GM23338 (cell line): ENCODE results near the gene GYPC.

Source experiments
- CREB1 ChIP-seq: fragments of 250-450 bp; sonication (Bioruptor Pico); IDR thresholded peaks from 2 replicates; pipeline ENCODE4 v1.5.0; 2020; ENCODE audit warnings: low read depth, mild to moderate bottlenecking, moderate library complexity
- EZH2 ChIP-seq: fragments of 200-600 bp; sonication (generic); IDR thresholded peaks from one replicate; pipeline ENCODE4 v1.8.0; 2017; ENCODE audit warnings: antibody characterized with exemption, mild to moderate bottlenecking, low read depth; ENCODE audit not compliant: unreplicated experiment
- EZH2phosphoT487 ChIP-seq: fragments of 200-600 bp; sonication (generic); IDR thresholded peaks from one replicate; pipeline ENCODE4 v1.8.1; 2018; ENCODE audit warnings: antibody characterized with exemption; ENCODE audit not compliant: unreplicated experiment
- JUNB ChIP-seq: IDR thresholded peaks from one replicate; pipeline ENCODE4 v1.6.1; 2016; ENCODE audit warnings: antibody characterized with exemption; ENCODE audit not compliant: unreplicated experiment
- NANOG ChIP-seq: IDR thresholded peaks from 2 replicates; pipeline ENCODE4 v1.6.1; 2016; ENCODE audit warnings: antibody characterized with exemption, borderline replicate concordance
- POLR2AphosphoS5 ChIP-seq: IDR thresholded peaks from 2 replicates; pipeline ENCODE4 v1.6.1; 2016; ENCODE audit warnings: antibody characterized with exemption, low read depth
- STAT1 ChIP-seq: IDR thresholded peaks from one replicate; pipeline ENCODE4 v1.6.1; 2016; ENCODE audit warnings: antibody characterized with exemption; ENCODE audit not compliant: unreplicated experiment
- ZNF114 ChIP-seq: fragments of 250-450 bp; sonication (Bioruptor Pico); IDR thresholded peaks from 2 replicates; pipeline ENCODE4 v1.5.0; 2020; ENCODE audit warnings: mild to moderate bottlenecking, moderate library complexity
- TF ChIP-seq, protein P1 (sequence below), 2 experiments: fragments of 200-600 bp in 1 of 2; sonication (generic) in 1 of 2; conservative IDR thresholded peaks; 2 replicates each; pipeline versions ENCODE4 v1.5.1 to v1.6.1; 2016 to 2017; ENCODE audit warnings: antibody characterized with exemption in 2 of 2, low read depth in 2 of 2, mild to moderate bottlenecking in 2 of 2, moderate library complexity in 1 of 2
- TF ChIP-seq, protein P2 (sequence below): IDR thresholded peaks from one replicate; pipeline ENCODE4 v1.6.1; 2018; ENCODE audit warnings: antibody characterized with exemption; ENCODE audit not compliant: unreplicated experiment
- TF ChIP-seq, protein P3 (sequence below): fragments of 250-450 bp; sonication (Bioruptor Pico); IDR thresholded peaks from 2 replicates; pipeline ENCODE4 v1.5.0; 2020; ENCODE audit warnings: mild to moderate bottlenecking, moderate library complexity

DNA sequence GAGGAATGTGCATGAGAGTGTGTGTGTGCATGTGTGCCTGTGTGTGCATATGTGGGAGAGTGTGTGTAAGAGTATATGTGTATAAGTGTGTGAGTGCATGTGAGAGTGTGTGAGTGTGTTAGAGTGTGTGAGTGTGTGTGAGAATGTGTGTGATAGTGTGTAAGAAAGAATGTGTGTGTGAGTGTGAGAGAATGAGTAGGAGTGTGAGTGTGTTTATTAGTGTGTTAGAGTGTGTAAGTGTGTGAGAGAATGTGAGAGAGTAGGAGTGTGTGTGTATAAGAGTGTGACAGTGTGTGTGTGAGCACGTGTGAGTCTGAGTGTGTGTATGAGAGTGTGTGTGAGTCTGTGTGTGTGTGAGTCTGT lies 21.2 kb downstream of the GYPC start:
- TF ChIP-seq POLR2AphosphoS5: no peak
- TF ChIP-seq, protein P1, sequence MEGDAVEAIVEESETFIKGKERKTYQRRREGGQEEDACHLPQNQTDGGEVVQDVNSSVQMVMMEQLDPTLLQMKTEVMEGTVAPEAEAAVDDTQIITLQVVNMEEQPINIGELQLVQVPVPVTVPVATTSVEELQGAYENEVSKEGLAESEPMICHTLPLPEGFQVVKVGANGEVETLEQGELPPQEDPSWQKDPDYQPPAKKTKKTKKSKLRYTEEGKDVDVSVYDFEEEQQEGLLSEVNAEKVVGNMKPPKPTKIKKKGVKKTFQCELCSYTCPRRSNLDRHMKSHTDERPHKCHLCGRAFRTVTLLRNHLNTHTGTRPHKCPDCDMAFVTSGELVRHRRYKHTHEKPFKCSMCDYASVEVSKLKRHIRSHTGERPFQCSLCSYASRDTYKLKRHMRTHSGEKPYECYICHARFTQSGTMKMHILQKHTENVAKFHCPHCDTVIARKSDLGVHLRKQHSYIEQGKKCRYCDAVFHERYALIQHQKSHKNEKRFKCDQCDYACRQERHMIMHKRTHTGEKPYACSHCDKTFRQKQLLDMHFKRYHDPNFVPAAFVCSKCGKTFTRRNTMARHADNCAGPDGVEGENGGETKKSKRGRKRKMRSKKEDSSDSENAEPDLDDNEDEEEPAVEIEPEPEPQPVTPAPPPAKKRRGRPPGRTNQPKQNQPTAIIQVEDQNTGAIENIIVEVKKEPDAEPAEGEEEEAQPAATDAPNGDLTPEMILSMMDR (conservative IDR thresholded peaks at IDR 0.05; ENCODE audit: low read depth in 2 of 2): no peak
- TF ChIP-seq EZH2phosphoT487: no peak
- TF ChIP-seq, protein P2, sequence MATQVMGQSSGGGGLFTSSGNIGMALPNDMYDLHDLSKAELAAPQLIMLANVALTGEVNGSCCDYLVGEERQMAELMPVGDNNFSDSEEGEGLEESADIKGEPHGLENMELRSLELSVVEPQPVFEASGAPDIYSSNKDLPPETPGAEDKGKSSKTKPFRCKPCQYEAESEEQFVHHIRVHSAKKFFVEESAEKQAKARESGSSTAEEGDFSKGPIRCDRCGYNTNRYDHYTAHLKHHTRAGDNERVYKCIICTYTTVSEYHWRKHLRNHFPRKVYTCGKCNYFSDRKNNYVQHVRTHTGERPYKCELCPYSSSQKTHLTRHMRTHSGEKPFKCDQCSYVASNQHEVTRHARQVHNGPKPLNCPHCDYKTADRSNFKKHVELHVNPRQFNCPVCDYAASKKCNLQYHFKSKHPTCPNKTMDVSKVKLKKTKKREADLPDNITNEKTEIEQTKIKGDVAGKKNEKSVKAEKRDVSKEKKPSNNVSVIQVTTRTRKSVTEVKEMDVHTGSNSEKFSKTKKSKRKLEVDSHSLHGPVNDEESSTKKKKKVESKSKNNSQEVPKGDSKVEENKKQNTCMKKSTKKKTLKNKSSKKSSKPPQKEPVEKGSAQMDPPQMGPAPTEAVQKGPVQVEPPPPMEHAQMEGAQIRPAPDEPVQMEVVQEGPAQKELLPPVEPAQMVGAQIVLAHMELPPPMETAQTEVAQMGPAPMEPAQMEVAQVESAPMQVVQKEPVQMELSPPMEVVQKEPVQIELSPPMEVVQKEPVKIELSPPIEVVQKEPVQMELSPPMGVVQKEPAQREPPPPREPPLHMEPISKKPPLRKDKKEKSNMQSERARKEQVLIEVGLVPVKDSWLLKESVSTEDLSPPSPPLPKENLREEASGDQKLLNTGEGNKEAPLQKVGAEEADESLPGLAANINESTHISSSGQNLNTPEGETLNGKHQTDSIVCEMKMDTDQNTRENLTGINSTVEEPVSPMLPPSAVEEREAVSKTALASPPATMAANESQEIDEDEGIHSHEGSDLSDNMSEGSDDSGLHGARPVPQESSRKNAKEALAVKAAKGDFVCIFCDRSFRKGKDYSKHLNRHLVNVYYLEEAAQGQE: no peak
- no peak for TF ChIP-seq EZH2
- no peak for TF ChIP-seq JUNB
- no peak for TF ChIP-seq CREB1 (CRISPR knock-in tag)
- no peak for TF ChIP-seq ZNF114 (CRISPR knock-in tag)
- no peak for TF ChIP-seq NANOG
- TF ChIP-seq STAT1: no peak
- TF ChIP-seq, protein P3, sequence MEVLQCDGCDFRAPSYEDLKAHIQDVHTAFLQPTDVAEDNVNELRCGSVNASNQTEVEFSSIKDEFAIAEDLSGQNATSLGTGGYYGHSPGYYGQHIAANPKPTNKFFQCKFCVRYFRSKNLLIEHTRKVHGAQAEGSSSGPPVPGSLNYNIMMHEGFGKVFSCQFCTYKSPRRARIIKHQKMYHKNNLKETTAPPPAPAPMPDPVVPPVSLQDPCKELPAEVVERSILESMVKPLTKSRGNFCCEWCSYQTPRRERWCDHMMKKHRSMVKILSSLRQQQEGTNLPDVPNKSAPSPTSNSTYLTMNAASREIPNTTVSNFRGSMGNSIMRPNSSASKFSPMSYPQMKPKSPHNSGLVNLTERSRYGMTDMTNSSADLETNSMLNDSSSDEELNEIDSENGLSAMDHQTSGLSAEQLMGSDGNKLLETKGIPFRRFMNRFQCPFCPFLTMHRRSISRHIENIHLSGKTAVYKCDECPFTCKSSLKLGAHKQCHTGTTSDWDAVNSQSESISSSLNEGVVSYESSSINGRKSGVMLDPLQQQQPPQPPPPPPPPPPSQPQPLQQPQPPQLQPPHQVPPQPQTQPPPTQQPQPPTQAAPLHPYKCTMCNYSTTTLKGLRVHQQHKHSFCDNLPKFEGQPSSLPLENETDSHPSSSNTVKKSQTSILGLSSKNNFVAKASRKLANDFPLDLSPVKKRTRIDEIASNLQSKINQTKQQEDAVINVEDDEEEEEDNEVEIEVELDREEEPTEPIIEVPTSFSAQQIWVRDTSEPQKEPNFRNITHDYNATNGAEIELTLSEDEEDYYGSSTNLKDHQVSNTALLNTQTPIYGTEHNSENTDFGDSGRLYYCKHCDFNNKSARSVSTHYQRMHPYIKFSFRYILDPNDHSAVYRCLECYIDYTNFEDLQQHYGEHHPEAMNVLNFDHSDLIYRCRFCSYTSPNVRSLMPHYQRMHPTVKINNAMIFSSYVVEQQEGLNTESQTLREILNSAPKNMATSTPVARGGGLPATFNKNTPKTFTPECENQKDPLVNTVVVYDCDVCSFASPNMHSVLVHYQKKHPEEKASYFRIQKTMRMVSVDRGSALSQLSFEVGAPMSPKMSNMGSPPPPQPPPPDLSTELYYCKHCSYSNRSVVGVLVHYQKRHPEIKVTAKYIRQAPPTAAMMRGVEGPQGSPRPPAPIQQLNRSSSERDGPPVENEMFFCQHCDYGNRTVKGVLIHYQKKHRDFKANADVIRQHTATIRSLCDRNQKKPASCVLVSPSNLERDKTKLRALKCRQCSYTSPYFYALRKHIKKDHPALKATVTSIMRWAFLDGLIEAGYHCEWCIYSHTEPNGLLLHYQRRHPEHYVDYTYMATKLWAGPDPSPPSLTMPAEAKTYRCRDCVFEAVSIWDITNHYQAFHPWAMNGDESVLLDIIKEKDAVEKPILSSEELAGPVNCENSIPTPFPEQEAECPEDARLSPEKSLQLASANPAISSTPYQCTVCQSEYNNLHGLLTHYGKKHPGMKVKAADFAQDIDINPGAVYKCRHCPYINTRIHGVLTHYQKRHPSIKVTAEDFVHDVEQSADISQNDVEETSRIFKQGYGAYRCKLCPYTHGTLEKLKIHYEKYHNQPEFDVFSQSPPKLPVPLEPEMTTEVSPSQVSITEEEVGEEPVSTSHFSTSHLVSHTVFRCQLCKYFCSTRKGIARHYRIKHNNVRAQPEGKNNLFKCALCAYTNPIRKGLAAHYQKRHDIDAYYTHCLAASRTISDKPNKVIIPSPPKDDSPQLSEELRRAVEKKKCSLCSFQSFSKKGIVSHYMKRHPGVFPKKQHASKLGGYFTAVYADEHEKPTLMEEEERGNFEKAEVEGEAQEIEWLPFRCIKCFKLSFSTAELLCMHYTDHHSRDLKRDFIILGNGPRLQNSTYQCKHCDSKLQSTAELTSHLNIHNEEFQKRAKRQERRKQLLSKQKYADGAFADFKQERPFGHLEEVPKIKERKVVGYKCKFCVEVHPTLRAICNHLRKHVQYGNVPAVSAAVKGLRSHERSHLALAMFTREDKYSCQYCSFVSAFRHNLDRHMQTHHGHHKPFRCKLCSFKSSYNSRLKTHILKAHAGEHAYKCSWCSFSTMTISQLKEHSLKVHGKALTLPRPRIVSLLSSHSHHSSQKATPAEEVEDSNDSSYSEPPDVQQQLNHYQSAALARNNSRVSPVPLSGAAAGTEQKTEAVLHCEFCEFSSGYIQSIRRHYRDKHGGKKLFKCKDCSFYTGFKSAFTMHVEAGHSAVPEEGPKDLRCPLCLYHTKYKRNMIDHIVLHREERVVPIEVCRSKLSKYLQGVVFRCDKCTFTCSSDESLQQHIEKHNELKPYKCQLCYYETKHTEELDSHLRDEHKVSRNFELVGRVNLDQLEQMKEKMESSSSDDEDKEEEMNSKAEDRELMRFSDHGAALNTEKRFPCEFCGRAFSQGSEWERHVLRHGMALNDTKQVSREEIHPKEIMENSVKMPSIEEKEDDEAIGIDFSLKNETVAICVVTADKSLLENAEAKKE: no peak
